ENCODE data around the gene KRT85. TPM values are rescaled to one million over a fixed set of nuclear protein-coding genes. Genes with fewer than 3 reads are reported as not detected.

KRT85 gene
- total RNA-seq, 2 donors from 2014 or later, result not detected

DNA sequence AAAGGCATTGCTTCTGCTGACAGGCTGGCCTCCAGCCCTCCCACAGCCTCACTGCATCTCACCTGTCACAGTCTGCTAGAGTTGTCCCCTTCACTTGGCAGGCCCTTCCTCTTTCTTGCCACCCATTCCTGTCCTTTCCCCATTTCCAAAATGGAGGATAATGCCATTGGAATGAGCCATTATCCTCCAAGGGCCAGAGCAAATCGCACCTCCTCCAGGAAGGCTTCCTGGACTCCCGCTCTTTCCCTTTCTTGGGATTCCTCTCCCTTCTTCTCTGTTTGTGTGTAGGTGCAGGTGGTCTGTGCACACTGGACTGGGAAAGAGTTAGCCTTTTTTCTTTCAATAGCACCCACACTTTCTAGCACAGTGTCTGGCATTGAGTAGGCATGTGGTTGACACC is 35.1 kb upstream of the KRT85 start:
- DNase-seq (no peak), ATAC-seq (no peak)
- Histone ChIP-seq H3K36me3 (replicated peaks in 1 of 2; ENCODE audit: insufficient read depth in 1 of 2, low read depth in 2 of 2) (no peaks in the 10 kb centered on the region), H3K27me3 (no peaks in the 10 kb centered on the region), H3K4me1 (no peaks in the 10 kb centered on the region), H3K27ac (no peak overlapping the region), H3K4me3 (no peak overlapping the region), H3K9me3 (no peaks in the 10 kb centered on the region)
- intact Hi-C loops (cut with DNase I), result no loop called here
- TF ChIP-seq, protein P1, sequence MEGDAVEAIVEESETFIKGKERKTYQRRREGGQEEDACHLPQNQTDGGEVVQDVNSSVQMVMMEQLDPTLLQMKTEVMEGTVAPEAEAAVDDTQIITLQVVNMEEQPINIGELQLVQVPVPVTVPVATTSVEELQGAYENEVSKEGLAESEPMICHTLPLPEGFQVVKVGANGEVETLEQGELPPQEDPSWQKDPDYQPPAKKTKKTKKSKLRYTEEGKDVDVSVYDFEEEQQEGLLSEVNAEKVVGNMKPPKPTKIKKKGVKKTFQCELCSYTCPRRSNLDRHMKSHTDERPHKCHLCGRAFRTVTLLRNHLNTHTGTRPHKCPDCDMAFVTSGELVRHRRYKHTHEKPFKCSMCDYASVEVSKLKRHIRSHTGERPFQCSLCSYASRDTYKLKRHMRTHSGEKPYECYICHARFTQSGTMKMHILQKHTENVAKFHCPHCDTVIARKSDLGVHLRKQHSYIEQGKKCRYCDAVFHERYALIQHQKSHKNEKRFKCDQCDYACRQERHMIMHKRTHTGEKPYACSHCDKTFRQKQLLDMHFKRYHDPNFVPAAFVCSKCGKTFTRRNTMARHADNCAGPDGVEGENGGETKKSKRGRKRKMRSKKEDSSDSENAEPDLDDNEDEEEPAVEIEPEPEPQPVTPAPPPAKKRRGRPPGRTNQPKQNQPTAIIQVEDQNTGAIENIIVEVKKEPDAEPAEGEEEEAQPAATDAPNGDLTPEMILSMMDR (IDR thresholded peaks at IDR 0.05), result no peak
- TF ChIP-seq POLR2A (IDR thresholded peaks at IDR 0.05), result no peak
- 96 to 98% methylated on average over 2 of the region's 2 CpGs for WGBS, 2 donors

GRCh38 chr12:52401926-52402325 is 34.6 kb upstream of the KRT85 start:
- intact Hi-C loops (cut with DNase I), result no loop called here
- 52 to 81% methylated on average over 4 of the region's 4 CpGs for WGBS, 2 donors
- Histone ChIP-seq H3K27ac (no peak overlapping the region), H3K36me3 (replicated peaks in 1 of 2; ENCODE audit: insufficient read depth in 1 of 2, low read depth in 2 of 2) (no peaks in the 10 kb centered on the region), H3K4me3 (no peak overlapping the region), H3K4me1 (no peaks in the 10 kb centered on the region), H3K9me3 (no peaks in the 10 kb centered on the region), H3K27me3 (no peaks in the 10 kb centered on the region)
- TF ChIP-seq, protein P1 (IDR thresholded peaks at IDR 0.05), result no peak
- TF ChIP-seq POLR2A (IDR thresholded peaks at IDR 0.05), result no peak
- DNase-seq (no peak), ATAC-seq (no peak)

- no peak for TF ChIP-seq POLR2A (IDR thresholded peaks at IDR 0.05)
- TF ChIP-seq, protein P1 (IDR thresholded peaks at IDR 0.05), result no peak
- Histone ChIP-seq H3K4me1 (no peaks in the 10 kb centered on the region), H3K36me3 (replicated peaks in 1 of 2; ENCODE audit: insufficient read depth in 1 of 2, low read depth in 2 of 2) (no peaks in the 10 kb centered on the region), H3K27ac (no peak overlapping the region), H3K4me3 (no peak overlapping the region), H3K27me3 (no peaks in the 10 kb centered on the region), H3K9me3 (no peaks in the 10 kb centered on the region)
- ATAC-seq (no peak), DNase-seq (no peak)
- WGBS, 2 donors, result 82 to 88% methylated on average over 4 to 5 of the region's 5 CpGs
- intact Hi-C loops (cut with DNase I), result no loop called here
These were observed 34.2 kb upstream of the KRT85 start for GRCh38 chr12:52401526-52401925.

- WGBS, 2 donors, result 89 to 90% methylated on average over 5 to 9 of the region's 9 CpGs
- Histone ChIP-seq H3K9me3 (no peaks in the 10 kb centered on the region), H3K27ac (no peak overlapping the region), H3K36me3 (replicated peaks in 1 of 2; ENCODE audit: insufficient read depth in 1 of 2, low read depth in 2 of 2) (no peaks in the 10 kb centered on the region), H3K4me3 (no peak overlapping the region), H3K4me1 (no peaks in the 10 kb centered on the region), H3K27me3 (no peaks in the 10 kb centered on the region)
- no peak for ATAC-seq
- DNase-seq, result no peak
- intact Hi-C loops (cut with DNase I), result no loop called here
- TF ChIP-seq, protein P1 (IDR thresholded peaks at IDR 0.05), result no peak
- TF ChIP-seq POLR2A (IDR thresholded peaks at IDR 0.05), result no peak
These were observed 33.6 kb upstream of the KRT85 start for GRCh38 chr12:52400906-52401305.

DNA sequence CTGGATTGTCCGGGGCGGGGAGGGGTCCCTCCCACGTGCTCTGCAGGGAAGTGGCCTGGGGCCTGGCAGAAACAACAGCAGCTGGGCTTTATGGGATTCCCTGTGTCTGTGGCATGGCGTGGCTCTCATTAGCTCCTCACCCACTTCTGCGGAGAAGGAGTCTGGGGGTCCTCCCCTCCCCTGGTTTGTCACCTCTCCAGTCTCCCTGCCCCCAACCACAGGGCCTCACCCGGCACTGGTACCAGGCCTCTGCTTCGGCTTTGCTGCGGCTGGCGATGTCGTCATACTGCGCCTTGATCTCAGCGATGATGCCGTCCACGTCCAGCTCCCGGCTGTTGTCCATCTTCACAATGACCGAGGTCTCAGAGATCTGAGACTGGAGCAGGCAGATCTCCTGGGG is 32.5 kb upstream of the KRT85 start:
- no peak overlapping the region for H3K4me3 ChIP-seq
- DNase-seq, result no peak
- intact Hi-C loops (cut with DNase I), result no loop called here
- no peaks in the 10 kb centered on the region for H3K36me3 ChIP-seq (replicated peaks in 1 of 2; ENCODE audit: insufficient read depth in 1 of 2, low read depth in 2 of 2)
- no peaks in the 10 kb centered on the region for H3K4me1 ChIP-seq
- no peaks in the 10 kb centered on the region for H3K9me3 ChIP-seq
- H3K27ac ChIP-seq, result no peak overlapping the region
- no peak for ATAC-seq
- WGBS, 2 donors, result 90 to 96% methylated on average over 5 to 16 of the region's 16 CpGs
- no peaks in the 10 kb centered on the region for H3K27me3 ChIP-seq
- TF ChIP-seq, protein P1 (IDR thresholded peaks at IDR 0.05), result no peak
- TF ChIP-seq POLR2A (IDR thresholded peaks at IDR 0.05), result no peak
